HG03097 (cell line): ENCODE data around the gene NPAS3.

Source experiments
- ATAC-seq: cut with Tn5 transposase; IDR thresholded peaks from one replicate; pipeline ENCODE4 v1.9.1; 2021; ENCODE audit not compliant: unreplicated experiment, low FRiP score

The NPAS3 gene

DNA sequence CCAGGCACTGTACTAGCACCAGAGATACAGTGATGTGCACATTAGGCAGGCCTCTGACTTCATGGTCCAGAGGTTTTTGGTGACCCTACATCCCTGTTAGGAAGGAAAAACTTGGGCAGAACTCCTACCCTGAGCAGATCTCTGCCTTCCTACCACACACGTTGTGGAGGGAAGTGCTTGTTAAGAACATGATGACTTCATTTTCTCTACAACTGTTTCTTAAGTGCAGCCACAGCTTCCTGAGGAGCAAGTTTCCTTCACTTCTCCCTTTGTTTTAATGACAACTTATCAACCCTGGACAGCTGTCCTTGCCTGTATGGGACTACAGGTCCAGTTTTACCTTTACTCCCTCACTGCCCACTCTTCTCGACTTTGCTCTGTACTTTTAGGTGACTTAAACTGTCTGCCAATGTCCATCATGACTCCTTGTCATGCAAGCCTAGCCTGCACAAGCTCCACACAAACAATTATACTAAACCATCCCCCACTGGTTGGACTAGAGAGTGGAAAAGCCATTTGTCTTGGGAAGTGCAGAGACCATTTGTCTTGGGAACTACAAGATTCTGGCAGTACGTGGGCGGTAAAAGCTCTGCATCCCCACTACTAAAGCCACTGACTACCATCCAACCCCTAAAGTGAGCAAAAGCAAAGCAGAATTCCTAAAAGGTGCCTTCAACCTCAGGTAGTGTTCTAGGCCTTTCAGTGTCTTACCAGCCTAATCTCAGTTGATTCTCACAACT is 652.4 kb downstream of the NPAS3 start:
- ATAC-seq, result no peak

DNA sequence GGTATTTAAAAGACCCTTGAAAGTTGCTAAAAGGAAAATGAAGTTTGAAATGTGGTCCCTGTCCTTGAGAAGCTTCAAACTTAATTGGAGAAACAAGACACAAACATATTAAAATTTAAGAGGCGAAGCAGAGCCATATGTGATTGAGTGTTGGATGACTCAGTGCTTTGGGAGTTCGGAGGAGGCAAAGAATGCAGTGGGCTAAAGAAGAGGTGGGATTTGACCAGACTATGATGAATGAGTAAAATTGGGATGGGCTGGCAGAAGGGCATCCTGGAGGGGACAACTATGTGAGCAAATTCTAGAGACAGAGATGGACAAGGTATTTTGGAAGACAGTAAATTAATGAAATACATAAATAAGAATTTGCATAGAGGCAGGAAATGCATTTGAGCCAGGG is 653.6 kb downstream of the NPAS3 start:
- ATAC-seq, result no peak

DNA sequence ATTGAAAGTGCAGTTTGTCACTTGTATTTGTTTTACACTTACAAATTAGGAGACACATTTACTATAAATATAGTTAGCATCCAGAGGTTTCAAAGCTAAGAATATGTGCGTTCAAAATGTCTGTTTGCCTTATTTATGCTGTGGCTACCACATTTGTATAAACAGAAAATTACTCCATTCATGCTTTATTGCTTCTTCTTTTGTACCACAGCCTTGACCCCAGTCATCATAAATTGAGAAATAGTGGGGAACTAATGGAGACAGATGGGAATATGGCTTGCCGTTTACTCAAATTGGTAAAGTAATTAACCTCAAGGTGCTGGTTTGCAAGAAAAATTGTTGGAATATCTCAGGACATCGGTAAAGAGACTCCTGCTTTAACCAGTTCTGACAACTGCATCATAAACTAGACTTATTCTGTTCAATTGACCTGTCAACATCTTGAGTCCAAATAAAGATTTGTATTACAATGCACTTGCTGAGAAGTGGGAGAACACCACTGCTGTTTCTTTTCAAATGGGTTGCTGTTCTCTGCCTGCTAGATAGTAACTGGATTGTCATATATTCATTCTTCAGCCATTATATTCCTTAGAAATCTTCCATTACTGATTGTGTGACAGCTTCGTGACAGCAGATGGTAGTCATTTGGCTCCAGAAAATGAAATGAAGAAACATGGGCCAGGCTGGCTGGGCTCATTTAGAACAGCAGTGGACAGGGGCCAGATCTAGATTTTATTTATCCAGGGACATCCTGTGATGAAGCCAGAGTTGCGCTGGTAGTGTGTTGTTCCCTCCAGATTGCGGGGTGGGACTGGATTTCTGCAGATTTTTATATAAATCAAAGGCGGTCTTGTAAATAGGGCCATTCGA is 657.8 kb downstream of the NPAS3 start:
- no peak for ATAC-seq

DNA sequence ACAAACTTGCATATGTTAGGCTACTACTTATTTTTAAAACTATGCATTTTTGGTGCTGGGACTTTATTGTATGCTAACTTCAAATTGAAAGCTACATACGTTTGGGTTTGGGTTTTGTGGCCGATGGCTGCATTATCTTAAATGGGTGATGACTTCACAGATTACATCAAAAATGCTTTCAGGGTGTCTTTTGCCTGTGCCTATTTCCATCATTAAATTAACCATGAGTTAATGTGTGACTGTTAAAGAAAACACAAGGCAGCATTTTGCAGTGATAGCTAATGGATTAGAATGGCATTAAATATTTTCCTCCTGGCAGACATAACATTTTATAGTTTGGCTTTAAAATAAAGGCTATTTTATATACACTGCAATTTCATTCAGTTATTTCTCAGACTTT is 659.9 kb downstream of the NPAS3 start:
- no peak for ATAC-seq

DNA sequence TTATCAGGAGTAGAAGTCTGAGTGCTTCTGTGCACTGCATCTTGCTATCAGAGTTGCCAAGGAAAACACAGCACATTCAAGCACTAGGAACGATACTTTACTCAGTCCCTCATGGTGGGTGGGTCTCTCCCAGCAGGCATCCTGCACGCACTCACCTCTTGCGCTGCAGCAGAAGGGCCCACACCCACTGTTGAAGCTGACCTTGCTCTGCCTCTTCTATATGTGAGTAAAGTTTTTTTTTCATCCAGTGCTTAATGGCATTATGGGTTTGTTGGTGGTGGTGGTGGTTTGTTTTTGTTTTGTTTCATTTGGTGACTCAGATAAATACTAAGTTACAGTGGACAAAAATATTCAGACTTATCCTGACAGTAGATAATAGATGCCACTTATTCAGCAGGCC is 663.7 kb downstream of the NPAS3 start:
- no peak for ATAC-seq

DNA sequence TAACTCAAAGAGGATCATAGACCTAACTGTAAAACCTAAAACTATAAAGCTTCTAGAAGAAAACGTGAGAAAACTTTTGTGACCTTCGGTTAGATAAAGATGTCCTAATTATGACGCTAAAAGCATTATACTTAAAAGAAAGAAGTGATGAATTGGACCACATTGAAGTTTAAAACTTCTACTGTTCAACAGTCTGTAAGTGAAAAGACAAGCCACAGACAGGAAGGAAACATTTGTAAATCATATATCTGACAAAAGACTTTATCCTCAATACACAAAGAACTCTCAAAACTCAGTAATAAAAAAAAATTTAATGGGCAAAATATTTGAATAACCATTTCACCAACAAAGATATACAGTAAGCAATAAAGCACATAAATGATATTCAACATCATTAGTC is 667.9 kb downstream of the NPAS3 start:
- no peak for ATAC-seq

DNA sequence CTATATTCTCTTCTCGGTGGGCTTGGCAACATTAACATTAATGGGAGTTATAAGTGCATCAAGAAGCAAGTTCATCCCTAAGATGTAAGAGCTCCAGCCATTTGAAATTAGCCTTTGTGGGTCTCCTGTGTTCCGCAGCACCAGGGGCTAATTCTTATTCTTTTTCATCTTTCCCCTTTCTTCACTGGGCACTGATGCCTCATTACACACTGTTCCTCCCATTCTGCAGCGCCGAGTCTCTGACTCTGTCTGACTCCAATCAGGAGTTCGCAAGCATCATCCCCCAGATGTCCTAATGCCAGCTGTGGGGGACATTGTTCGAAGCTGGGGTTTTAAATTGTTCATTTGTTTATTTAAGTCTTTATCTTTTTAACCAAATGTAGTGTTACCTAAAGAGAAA is 670.9 kb downstream of the NPAS3 start:
- no peak for ATAC-seq

DNA sequence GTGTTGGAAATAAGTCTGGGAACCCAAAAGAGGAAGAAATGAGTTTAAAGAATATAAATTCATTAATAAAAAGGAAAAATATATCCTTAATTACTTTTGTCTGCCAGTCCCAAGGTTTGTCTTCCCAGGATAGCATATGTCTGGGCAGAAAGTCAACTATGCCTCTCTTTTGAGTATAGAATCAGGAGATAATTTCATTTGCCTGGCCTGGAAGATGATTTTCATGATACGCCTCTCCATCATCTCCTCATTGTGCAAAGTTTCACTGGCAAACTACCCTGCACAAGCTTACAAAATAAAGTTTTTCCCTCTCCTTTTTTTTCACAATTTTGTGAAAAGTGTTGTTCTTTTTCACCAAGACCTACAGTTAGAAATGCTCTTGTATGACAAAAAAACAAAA is 671.4 kb downstream of the NPAS3 start:
- no peak for ATAC-seq

DNA sequence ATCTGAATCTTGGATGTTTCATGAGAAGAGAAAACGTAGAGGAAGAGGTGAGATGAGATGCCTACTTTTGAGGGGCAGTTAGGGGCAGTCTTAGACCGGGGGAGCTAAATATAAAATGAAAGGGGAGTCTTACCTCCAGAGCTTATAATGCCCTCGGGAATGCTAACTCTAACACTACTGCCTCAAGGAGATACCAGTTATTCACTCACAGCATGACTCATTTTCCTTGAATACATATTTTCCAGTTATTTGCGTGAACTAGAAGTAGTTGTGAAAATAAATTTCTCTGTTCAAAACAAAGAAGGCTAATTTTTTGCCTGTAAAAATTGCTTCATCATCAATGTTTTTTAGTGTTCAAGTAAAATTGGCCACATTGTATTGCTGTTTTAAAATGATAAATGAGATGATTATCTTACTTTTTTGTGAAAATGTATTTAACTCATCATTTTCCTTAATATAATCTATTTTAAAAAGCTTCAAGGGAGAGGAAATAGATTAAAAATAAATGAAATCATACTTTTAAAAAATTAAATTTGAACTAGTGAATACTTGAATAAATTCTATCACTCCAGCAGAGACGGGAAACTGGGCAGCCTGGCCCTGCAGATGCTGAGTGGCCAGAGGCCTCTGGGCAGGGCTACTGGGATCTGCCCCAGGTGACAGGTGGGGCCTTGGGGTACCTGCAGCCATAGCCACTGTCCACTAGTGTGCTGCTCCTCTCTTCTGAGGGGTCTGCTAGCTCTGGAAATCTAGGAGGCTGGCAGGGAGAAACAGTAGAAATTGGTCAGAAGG is 672.9 kb downstream of the NPAS3 start:
- no peak for ATAC-seq

DNA sequence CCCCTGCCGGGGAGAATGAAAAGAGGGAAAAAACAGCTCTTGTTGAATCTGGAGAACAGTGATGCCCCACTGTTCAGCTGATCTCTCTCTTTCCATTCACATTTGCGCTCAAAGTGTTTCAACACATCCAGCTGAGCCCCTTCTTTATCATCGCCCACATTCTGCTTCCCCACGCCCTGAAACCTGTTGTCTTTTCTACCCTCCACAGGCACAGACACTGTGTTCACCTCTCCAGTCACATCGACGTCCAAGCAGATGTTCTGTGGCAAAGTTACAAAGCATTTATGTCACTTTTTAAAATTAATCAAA is 673.5 kb downstream of the NPAS3 start:
- ATAC-seq, result no peak

DNA sequence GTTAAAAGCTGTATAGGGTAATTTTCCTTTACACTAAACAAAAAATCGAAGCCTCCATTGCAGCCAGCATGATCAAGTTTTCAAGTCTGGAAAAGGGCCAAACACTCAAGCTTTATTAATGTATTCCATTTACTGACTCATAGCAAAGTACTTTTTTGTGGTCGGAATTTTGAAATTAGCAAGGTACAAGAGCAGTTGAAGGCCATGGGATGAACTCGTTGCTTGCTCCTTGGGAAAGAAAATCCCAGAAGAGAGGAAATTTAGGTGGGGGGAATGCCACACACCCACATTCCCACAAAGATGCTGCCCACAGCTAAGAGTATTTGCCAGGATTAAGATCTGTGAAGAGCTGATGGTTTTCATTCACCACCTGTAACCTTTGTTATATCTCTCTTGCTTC is 678.5 kb downstream of the NPAS3 start:
- ATAC-seq, result no peak

DNA sequence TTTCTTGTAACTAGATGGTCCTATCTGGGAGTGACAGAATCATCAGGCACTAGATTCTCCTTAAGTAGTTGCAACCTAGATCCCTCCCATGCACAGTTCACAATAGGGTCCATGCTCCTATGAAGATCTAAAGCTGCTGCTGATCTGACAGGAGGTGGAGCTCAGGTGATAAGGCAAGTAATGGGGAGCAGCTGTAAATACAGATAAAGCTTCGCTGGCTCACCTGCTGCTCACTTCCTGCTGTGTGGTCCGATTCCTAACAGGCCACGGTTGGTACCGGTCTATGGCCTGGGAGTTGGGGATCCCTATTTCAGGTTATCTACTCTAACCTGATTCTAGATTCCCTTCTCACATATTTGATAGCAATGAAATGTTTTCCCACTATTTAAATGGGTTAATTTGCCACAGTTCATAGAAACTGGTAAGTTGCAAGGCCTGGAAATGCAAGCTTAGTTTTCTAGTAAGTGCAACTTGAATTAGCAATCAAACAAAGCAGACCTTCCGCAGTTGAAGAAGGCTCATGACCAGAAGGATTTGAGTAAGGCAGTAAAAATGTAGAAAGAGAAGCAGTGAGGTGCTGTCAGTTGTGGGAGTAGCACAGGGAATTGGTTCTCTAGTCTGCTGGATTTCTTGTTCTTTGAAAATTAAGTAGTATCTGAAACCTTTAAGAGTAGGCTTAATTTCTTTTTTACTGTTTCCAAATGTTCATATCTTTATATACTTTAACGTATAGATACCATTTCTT is 679.9 kb downstream of the NPAS3 start:
- ATAC-seq, result no peak

DNA sequence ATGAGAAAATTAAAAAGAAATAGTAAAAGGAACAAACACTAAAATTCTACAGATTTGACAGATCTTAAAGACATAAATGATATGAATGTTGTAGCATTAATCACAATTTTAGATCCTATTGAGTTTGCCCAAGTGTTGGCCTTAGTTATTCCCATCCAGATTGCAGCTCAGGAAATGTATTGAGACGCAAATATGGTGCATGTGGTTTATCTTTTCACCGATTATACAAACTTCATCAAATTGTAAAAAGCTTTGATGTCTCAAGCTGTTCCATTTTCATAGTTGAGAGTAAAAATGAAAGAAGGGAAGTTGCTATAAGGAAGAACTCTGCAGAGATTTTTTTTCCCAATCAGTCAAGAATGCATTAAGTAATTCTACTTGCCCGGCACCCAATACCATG is 683.8 kb downstream of the NPAS3 start:
- no peak for ATAC-seq

DNA sequence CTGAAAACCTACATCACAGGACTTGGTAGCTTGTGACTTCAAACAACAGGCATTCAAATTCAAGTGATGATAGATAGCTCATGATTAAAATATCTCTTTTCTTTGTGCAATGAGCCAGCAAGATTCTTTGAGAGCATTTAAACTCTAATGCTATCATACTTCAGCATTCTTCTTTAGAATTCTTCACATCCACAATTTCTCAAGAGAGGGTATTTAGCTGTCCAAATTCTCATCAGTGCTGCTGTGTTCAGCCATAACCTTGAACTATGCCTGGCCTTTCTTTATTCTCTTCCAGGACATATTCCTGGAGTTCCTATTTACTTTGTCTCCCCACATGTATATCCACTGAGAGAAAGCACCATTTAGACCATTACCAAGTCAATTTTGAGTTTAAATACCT is 691.1 kb downstream of the NPAS3 start:
- ATAC-seq, result no peak

DNA sequence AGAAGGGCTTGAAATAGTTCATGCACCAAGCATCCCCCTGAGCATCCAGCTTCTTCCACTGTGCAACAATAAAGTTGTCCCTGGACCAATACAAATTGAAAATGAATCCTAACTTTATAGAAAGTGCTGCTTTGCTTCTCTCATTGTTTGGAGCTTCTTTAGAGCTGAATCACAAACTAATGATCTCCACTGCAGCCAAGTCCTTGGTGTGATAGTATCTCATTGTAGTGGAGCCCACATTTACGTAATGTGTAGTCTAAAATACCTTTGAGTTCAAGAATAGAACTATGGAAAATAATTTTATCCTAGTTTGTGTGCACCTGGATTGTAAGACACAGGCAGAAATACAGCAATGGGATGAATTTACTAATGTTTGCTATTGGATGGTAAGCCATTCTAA is 692.3 kb downstream of the NPAS3 start:
- ATAC-seq, result no peak

DNA sequence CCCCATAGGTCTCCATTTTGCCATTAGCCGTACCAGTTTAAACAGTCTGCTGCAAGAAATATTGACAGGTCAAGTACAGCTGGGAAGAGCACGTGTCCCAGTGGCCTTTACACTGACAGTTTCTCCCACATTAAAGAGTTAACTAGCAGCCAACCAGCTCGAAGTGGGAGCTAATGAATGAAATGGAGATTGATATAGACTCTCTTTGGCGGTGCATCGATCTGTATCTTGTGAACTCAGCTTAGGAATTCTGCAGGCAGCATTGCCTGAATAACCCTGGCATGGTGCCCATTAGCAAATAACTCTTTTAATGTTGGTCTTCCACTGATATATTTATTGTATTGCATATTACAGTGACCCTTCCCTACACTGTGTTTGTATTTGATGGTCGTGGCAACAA is 692.8 kb downstream of the NPAS3 start:
- ATAC-seq, result no peak

DNA sequence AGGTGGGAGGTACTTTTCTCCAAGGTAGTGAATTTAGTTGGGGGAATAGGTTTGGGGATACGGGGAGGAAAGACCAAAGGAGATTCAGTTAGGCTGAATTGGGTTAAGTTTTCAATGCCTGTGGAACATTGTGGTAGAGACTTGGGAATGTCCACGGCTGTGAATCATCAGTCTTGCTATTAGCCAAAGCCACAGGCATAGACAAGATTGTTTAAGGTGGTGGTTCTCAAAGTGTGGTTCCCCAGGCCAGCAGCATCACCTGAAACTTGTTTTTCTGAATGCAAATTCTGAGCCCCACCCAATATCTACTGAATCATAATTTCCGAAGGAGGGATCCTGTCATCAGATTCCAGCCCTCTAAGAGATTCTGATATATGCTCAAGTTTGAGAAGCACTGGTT is 696.0 kb downstream of the NPAS3 start:
- no peak for ATAC-seq

DNA sequence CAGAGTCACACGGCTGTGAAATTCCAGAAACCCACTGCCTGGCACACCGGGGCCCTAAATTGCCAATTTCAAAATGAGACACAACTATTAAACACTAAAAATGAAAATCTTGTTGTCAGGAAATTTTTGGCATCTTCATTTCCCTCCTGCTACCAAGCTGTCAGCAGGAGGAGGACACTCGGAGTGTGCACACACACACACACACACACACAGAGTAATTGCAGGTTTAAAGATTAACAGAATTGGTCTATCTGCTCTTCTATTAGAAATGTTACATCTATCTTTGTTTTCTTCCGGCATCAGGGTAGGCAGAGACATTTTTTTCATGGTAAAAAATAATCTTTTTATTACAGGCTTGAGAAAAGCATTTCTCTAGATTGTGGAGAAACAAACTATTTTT is 698.0 kb downstream of the NPAS3 start:
- no peak for ATAC-seq

DNA sequence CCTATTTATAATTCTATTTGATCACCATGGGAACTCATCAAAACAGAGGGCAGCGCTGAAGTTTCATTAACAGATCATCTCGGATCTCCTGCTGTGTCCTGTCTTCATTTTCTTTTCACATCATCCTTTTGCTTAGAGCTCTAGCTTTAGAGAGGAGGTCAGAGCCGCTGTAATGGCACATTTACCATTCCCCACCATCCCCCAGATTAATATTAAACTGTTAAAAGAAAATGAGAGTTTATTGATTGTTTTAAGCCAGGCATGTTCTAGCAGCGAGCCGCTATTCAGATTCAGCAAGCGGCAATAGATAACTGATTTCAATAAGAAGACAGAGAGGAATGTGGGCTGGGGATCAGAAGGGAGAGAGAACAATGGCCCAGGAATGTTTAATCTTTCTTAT is 703.4 kb downstream of the NPAS3 start:
- no peak for ATAC-seq

DNA sequence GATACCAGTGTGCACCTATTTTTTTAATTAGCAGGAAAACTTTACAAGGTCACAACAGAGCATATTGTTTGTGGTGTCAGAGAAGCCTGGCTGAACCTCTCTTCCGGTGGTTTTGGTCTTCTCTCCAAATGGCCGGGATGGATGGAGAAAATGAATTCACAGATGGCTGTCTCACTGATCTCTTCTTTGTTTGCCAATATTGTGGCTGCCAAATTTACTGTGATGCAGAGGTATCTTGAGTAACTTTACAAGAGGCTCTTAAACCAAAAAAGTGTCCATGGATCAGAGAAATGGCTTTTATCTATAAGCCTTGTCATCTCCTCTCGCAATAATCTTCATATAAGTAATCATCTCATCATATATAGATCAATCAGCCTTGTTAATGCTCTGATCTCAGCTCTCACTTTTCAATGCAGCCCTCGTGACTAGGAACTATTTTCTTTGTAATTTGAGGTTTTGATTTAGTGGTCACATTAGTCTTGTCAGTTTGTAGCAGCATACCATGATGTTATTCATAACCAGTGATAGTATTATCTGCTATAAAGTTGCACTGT is 704.1 kb downstream of the NPAS3 start:
- ATAC-seq, result no peak
